Trophoblast cell (in vitro differentiated cells and primary cell): Measurements from ENCODE around the gene SLC7A5.
"Not testable (repeated sequence)": the region's sequence is repeated elsewhere in the genome, so short reads cannot be mapped to it uniquely, and the experiment has no call there.

Experiments
- DNase-seq, 2 donors: peaks; one replicate each; pipeline ENCODE4 v3.0.0-alpha.2; 2016
- H2AFZ ChIP-seq: 2 replicates; pipeline ENCODE4 v1.6.1; 2013; ENCODE audit warnings: low read length, moderate library complexity, mild to moderate bottlenecking; ENCODE audit not compliant: insufficient read depth, poor library complexity
- H2AK5ac ChIP-seq: 2 replicates; pipeline ENCODE4 v1.6.1; 2013; ENCODE audit warnings: mild to moderate bottlenecking, low read length
- H2BK120ac ChIP-seq: 2 replicates; pipeline ENCODE4 v1.6.1; 2013; ENCODE audit warnings: low read length, mild to moderate bottlenecking, moderate library complexity; ENCODE audit not compliant: insufficient read depth, poor library complexity
- H2BK12ac ChIP-seq: 2 replicates; pipeline ENCODE4 v1.6.1; 2013; ENCODE audit warnings: mild to moderate bottlenecking, low read length, moderate library complexity
- H2BK5ac ChIP-seq: 2 replicates; pipeline ENCODE4 v1.6.1; 2013; ENCODE audit warnings: low read length, low read depth, moderate library complexity, mild to moderate bottlenecking; ENCODE audit not compliant: poor library complexity
- H3K14ac ChIP-seq: 2 replicates; pipeline ENCODE4 v1.6.1; 2013; ENCODE audit warnings: mild to moderate bottlenecking, low read length
- H3K18ac ChIP-seq: 2 replicates; pipeline ENCODE4 v1.6.1; 2013; ENCODE audit warnings: mild to moderate bottlenecking, low read length
- H3K23ac ChIP-seq: 2 replicates; pipeline ENCODE4 v1.6.1; 2013; ENCODE audit warnings: low read length
- H3K27ac ChIP-seq: 2 replicates; pipeline ENCODE4 v1.5.1; 2013; ENCODE audit warnings: low read depth, mild to moderate bottlenecking, inconsistent platforms, low read length, moderate library complexity
- H3K27me3 ChIP-seq: 2 replicates; pipeline ENCODE4 v1.6.1; 2013; ENCODE audit warnings: inconsistent platforms, mild to moderate bottlenecking, low read length, moderate library complexity; ENCODE audit not compliant: insufficient read depth
- H3K36me3 ChIP-seq, 2 experiments: 1 replicate in 1 of 2; 2 replicates in 1 of 2; pipeline ENCODE4 v1.6.1; 2013; ENCODE audit warnings: low read length in 2 of 2, mild to moderate bottlenecking in 2 of 2, moderate library complexity in 1 of 2; ENCODE audit not compliant: insufficient read depth in 2 of 2, control insufficient read depth in 1 of 2
- H3K4ac ChIP-seq: 2 replicates; pipeline ENCODE4 v1.6.1; 2013; ENCODE audit warnings: low read depth, mild to moderate bottlenecking, low read length, moderate library complexity
- H3K4me1 ChIP-seq, 2 experiments: 1 replicate in 1 of 2; 2 replicates in 1 of 2; pipeline ENCODE4 v1.6.1; 2013; ENCODE audit warnings: low read length in 2 of 2, mild to moderate bottlenecking in 2 of 2, moderate library complexity in 1 of 2; ENCODE audit not compliant: insufficient read depth in 2 of 2, control insufficient read depth in 1 of 2
- H3K4me2 ChIP-seq: 2 replicates; pipeline ENCODE4 v1.6.1; 2013; ENCODE audit warnings: inconsistent platforms, mild to moderate bottlenecking, low read length, moderate library complexity
- H3K4me3 ChIP-seq: 2 replicates; pipeline ENCODE4 v1.5.1; 2013; ENCODE audit warnings: mild to moderate bottlenecking, low read depth, low read length, inconsistent platforms
- H3K79me1 ChIP-seq: one replicate; pipeline ENCODE4 v1.6.1; 2013; ENCODE audit warnings: low read length
- H3K79me2 ChIP-seq: 2 replicates; pipeline ENCODE4 v1.6.1; 2013; ENCODE audit warnings: low read length, mild to moderate bottlenecking; ENCODE audit not compliant: control insufficient read depth, insufficient read depth, poor library complexity
- H3K9ac ChIP-seq: 2 replicates; pipeline ENCODE4 v1.6.1; 2013; ENCODE audit warnings: mild to moderate bottlenecking, low read length
- H3K9me3 ChIP-seq: 2 replicates; pipeline ENCODE4 v1.6.1; 2013; ENCODE audit warnings: low read depth, mild to moderate bottlenecking, control low read depth, inconsistent platforms, low read length; ENCODE audit not compliant: insufficient read depth
- H4K12ac ChIP-seq: 2 replicates; pipeline ENCODE4 v1.6.1; 2013; ENCODE audit warnings: low read depth, mild to moderate bottlenecking, low read length, moderate library complexity
- H4K8ac ChIP-seq: 2 replicates; pipeline ENCODE4 v1.6.1; 2013; ENCODE audit warnings: low read depth, mild to moderate bottlenecking, low read length, moderate library complexity
- H4K91ac ChIP-seq: one replicate; pipeline ENCODE4 v1.6.1; 2013; ENCODE audit warnings: low read depth, mild to moderate bottlenecking, low read length, moderate library complexity
- WGBS: extraction: QIAGEN DNeasy Blood & Tissue Kit; methylation state at CpG from one replicate; pipeline ENCODE4 v1.1.7; 2013; ENCODE audit warnings: missing lambda C conversion rate; ENCODE audit not compliant: insufficient read length, insufficient coverage; ENCODE audit errors: extremely low coverage; 5-methylcytosine and 5-hydroxymethylcytosine counted together

The SLC7A5 gene

DNA sequence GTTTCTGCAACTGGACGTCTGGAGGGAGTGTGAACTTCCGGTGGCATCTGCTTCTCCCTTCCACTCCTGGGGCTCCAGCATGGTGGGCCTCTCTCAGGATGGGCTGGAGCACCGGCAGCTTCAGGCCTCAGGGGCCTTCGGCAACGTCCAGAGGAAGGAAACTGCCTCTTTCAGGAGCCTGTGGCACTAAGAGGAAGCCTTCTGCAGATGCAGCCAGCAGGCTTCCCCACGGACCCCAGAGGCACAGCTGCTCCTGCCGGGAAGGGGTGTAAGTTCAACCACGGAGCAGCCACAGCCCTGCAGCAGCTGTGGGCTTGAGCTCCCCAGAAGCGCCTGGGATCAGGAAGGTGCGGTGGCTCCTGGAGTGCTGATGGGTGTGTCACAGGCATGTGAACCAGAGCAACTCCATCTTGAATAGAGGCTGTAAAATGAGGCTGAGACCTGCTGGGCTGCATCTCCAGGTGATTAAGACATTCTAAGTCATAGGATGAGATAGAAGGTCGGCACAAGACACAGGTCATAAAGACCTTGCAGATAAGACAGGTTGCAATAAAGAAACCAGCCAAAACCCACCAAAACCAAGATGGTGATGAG is 52.7 kb downstream of the SLC7A5 start:
- no peak overlapping the region for H3K4me3 ChIP-seq
- no peak overlapping the region for H3K18ac ChIP-seq
- no CpG with 5 or more reads among the region's 11 CpGs for WGBS
- no peaks in the 10 kb centered on the region for H3K79me1 ChIP-seq
- no peak overlapping the region for H4K8ac ChIP-seq
- no peak overlapping the region for H2BK120ac ChIP-seq
- peaks cover 23% of the 10 kb centered on the region for H3K9me3 ChIP-seq
- H4K12ac ChIP-seq, result no peak overlapping the region
- no peak overlapping the region for H3K4ac ChIP-seq
- H3K4me2 ChIP-seq, result no peak overlapping the region
- H2BK5ac ChIP-seq, result no peak overlapping the region
- H2AK5ac ChIP-seq, result no peak overlapping the region
- H4K91ac ChIP-seq, result no peak overlapping the region
- H3K79me2 ChIP-seq, result no peaks in the 10 kb centered on the region
- no peaks in the 10 kb centered on the region for H3K27me3 ChIP-seq
- no peak overlapping the region for H3K27ac ChIP-seq
- H3K4me1 ChIP-seq, result peaks cover 2 to 5% of the 10 kb centered on the region in 2 experiments
- no peak overlapping the region for H3K9ac ChIP-seq
- no peak overlapping the region for H3K23ac ChIP-seq
- peaks cover 0 to 3% of the 10 kb centered on the region in 2 experiments for H3K36me3 ChIP-seq
- no peak overlapping the region for H3K14ac ChIP-seq
- H2AFZ ChIP-seq, result no peak overlapping the region
- H2BK12ac ChIP-seq, result no peak overlapping the region
- no peak for DNase-seq

GRCh38 chr16:87815567-87815966 is 53.7 kb downstream of the SLC7A5 start:
- no peak overlapping the region for H4K8ac ChIP-seq
- peaks cover 2 to 5% of the 10 kb centered on the region in 2 experiments for H3K4me1 ChIP-seq
- no peak overlapping the region for H3K18ac ChIP-seq
- H3K9me3 ChIP-seq, result peaks cover 23% of the 10 kb centered on the region
- no peak overlapping the region for H3K4me2 ChIP-seq
- H3K27me3 ChIP-seq, result no peaks in the 10 kb centered on the region
- no peak overlapping the region for H2BK120ac ChIP-seq
- no peaks in the 10 kb centered on the region for H3K79me2 ChIP-seq
- no peak overlapping the region for H3K27ac ChIP-seq
- H3K9ac ChIP-seq, result no peak overlapping the region
- no peak overlapping the region for H3K14ac ChIP-seq
- H2AFZ ChIP-seq, result no peak overlapping the region
- no peak overlapping the region for H2BK5ac ChIP-seq
- no peak overlapping the region for H2BK12ac ChIP-seq
- H3K36me3 ChIP-seq, result peaks cover 0 to 3% of the 10 kb centered on the region in 2 experiments
- no peak overlapping the region for H3K4me3 ChIP-seq
- H2AK5ac ChIP-seq, result no peak overlapping the region
- H4K12ac ChIP-seq, result no peak overlapping the region
- no peak overlapping the region for H3K23ac ChIP-seq
- DNase-seq, result no peak
- H3K4ac ChIP-seq, result no peak overlapping the region
- H3K79me1 ChIP-seq, result no peaks in the 10 kb centered on the region
- H4K91ac ChIP-seq, result no peak overlapping the region
- no CpG with 5 or more reads among the region's 5 CpGs for WGBS

- Histone ChIP-seq H3K36me3 (no peaks in the 10 kb centered on the region), H3K23ac (no peak overlapping the region), H4K12ac (no peak overlapping the region), H4K8ac (no peak overlapping the region), H2BK120ac (no peak overlapping the region), H3K18ac (no peak overlapping the region), H3K4me1 (peaks cover 3 to 6% of the 10 kb centered on the region in 2 experiments), H2BK5ac (no peak overlapping the region), H3K14ac (no peak overlapping the region), H3K79me2 (no peaks in the 10 kb centered on the region), H2BK12ac (no peak overlapping the region), H3K4me3 (no peak overlapping the region), H3K27me3 (no peaks in the 10 kb centered on the region), H3K27ac (no peak overlapping the region), H4K91ac (peak overlapping the region; percentile 0), H3K4me2 (no peak overlapping the region), H3K79me1 (no peaks in the 10 kb centered on the region), H2AK5ac (no peak overlapping the region), H3K4ac (no peak overlapping the region), H3K9me3 (peaks cover 11% of the 10 kb centered on the region), H3K9ac (no peak overlapping the region), H2AFZ (no peak overlapping the region)
- WGBS, result no CpG with 5 or more reads among the region's 10 CpGs
- no peak for DNase-seq
These were observed 57.1 kb downstream of the SLC7A5 start for GRCh38 chr16:87812200-87812656.

- H4K12ac ChIP-seq, H3K36me3 ChIP-seq, H3K79me2 ChIP-seq, H3K23ac ChIP-seq, H4K91ac ChIP-seq, H3K18ac ChIP-seq, DNase-seq, H3K9me3 ChIP-seq, H3K4ac ChIP-seq, H3K79me1 ChIP-seq, H2BK120ac ChIP-seq, H4K8ac ChIP-seq, H3K4me3 ChIP-seq, H3K27me3 ChIP-seq, H3K14ac ChIP-seq, H3K27ac ChIP-seq, H3K4me2 ChIP-seq, H2BK5ac ChIP-seq, H2AK5ac ChIP-seq, H2AFZ ChIP-seq, H3K9ac ChIP-seq, H2BK12ac ChIP-seq: not testable (repeated sequence)
- H3K4me1 ChIP-seq, result peaks cover 9 to 13% of the 10 kb centered on the region in 2 experiments
- no CpG with 5 or more reads among the region's 1 CpG for WGBS
These were observed 57.9 kb downstream of the SLC7A5 start for GRCh38 chr16:87811454-87811853.
